ENCODE results near the gene PDE9A.

GRCh38 chr21:42806509-42807140, 153.2 kb downstream of the PDE9A start:
- TF ChIP-seq CTCF (IDR thresholded peaks at IDR 0.05; ENCODE audit: insufficient read depth, low read length) = no peak
- TF ChIP-seq POLR2AphosphoS5 (IDR thresholded peaks at IDR 0.05; ENCODE audit: low read depth) = no peak
- no peak for TF ChIP-seq GABPA (IDR thresholded peaks at IDR 0.05; ENCODE audit: low read depth)
